ENCODE data around the gene ZMAT2.

GRCh38 chr5:140713562-140714094 lies 13.4 kb downstream of the ZMAT2 start:
- TF ChIP-seq ZNF274 (IDR thresholded peaks at IDR 0.05; ENCODE audit: low read depth, low read length) (no peak), SUZ12 (IDR thresholded peaks at IDR 0.05; ENCODE audit: extremely low read depth, insufficient read depth, insufficient read length) (no peak)
